Right lung (tissue), 10 donors: ENCODE measurements around the gene B4GAT1. TPM values are rescaled to one million over a fixed set of nuclear protein-coding genes. Genes with fewer than 3 reads are reported as not detected.
A peak's percentile ranks its signal among the peaks of the same experiment; 100 is the strongest.
"Not testable (repeated sequence)": the region's sequence is repeated elsewhere in the genome, so short reads cannot be mapped to it uniquely, and the experiment has no call there.

Experiments
- DNase-seq, 2 donors: peaks; one replicate each; pipeline ENCODE4 v3.0.0-alpha.2; 2013
- long read RNA-seq, 8 donors: transcript quantifications; one replicate each; lab custom pipeline, GENCODE V29; 2026
- polyA plus RNA-seq, 5 donors: library from polyadenylated mRNA; unstranded; fragments of 120-200 nt; gene quantifications; one replicate each; pipeline versions ENCODE4 v1.2.1 to v1.2.3, GENCODE V29; 2013; ENCODE audit warnings: inconsistent platforms in 1 of 5, low replicate concordance in 1 of 5; ENCODE audit not compliant: insufficient read length in 5 of 5, insufficient read depth in 1 of 5

B4GAT1 gene
- 10 to 100 TPM; 28.1 to 38.5 (median 31.5) TPM for polyA plus RNA-seq
- long read RNA-seq, donor 1, transcript B4GAT1-201 (2 exons, 2,072 nt): major isoform, 19 of 19 reads
- long read RNA-seq, donor 1, partial matches to known transcripts: 0 of 19 reads
- long read RNA-seq, donor 1, other reads (novel, unspliced or antisense): 0 of 19 reads
- long read RNA-seq, donor 2, transcript B4GAT1-201 (2 exons, 2,072 nt): major isoform, 19 of 19 reads
- long read RNA-seq, donor 2, partial matches to known transcripts: 0 of 19 reads
- long read RNA-seq, donor 2, other reads (novel, unspliced or antisense): 0 of 19 reads
- long read RNA-seq, donor 3, transcript B4GAT1-201 (2 exons, 2,072 nt): major isoform, 20 of 20 reads
- long read RNA-seq, donor 3, partial matches to known transcripts: 0 of 20 reads
- long read RNA-seq, donor 3, other reads (novel, unspliced or antisense): 0 of 20 reads
- long read RNA-seq, donor 4, transcript B4GAT1-201 (2 exons, 2,072 nt): major isoform, 9 of 25 reads
- long read RNA-seq, donor 4, partial matches to known transcripts: 16 of 25 reads
- long read RNA-seq, donor 4, other reads (novel, unspliced or antisense): 0 of 25 reads
- long read RNA-seq, donor 5, transcript B4GAT1-201 (2 exons, 2,072 nt): major isoform, 8 of 8 reads
- long read RNA-seq, donor 5, partial matches to known transcripts: 0 of 8 reads
- long read RNA-seq, donor 5, other reads (novel, unspliced or antisense): 0 of 8 reads
- long read RNA-seq, donor 6, transcript B4GAT1-201 (2 exons, 2,072 nt): major isoform, 13 of 13 reads
- long read RNA-seq, donor 6, partial matches to known transcripts: 0 of 13 reads
- long read RNA-seq, donor 6, other reads (novel, unspliced or antisense): 0 of 13 reads
- long read RNA-seq, donor 7, transcript B4GAT1-201 (2 exons, 2,072 nt): major isoform, 10 of 10 reads
- long read RNA-seq, donor 7, partial matches to known transcripts: 0 of 10 reads
- long read RNA-seq, donor 7, other reads (novel, unspliced or antisense): 0 of 10 reads
- long read RNA-seq, donor 8, transcript B4GAT1-201 (2 exons, 2,072 nt): major isoform, 5 of 13 reads
- long read RNA-seq, donor 8, partial matches to known transcripts: 8 of 13 reads
- long read RNA-seq, donor 8, other reads (novel, unspliced or antisense): 0 of 13 reads

DNA sequence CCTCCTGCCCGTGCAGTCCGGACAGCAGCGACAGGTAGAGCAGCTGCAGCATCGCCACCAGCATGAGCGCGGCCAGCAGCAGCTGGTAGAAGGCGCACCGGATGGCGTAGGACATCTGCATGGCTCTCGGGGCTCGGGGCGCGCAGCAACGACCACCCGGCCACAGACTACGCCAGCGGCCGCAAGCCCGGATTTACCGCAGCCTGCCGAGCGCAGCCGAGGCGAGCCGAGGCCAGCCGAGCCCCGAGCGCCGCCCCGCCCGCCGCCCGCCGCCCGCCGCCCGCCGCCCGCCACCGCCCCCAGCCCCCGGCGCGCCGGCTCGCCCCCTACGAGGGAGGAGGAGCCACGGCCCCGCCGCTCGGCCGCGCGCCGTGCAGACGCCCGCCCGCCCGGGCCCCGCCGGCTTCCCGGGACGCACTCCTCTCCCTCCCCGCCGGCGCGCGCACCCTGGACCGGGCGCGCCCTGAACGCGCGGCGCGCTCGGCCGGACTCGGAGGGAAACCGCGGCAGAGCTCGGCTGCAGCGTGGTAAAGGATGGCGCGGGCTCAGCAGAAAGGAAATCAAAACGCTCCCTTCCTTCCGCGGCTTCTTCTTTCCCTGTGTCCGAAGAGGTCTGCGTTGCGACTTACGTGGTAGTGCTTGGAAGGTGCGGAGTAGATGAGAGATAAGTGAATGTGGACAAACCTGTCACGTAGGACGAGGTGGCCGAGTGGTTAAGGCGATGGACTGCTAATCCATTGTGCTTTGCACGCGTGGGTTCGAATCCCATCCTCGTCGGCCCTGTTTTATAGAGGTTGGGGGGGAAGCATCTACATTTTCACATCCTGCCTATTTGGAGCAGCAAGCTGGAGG is at the start of gene B4GAT1:
Gene B4GAT1 (minus strand): TSS at position 205 of the 852 bp plus-strand sequence. CDS start 84 bp downstream, at position 121.
- DNase-seq: peak; percentile 91 to 93

DNA sequence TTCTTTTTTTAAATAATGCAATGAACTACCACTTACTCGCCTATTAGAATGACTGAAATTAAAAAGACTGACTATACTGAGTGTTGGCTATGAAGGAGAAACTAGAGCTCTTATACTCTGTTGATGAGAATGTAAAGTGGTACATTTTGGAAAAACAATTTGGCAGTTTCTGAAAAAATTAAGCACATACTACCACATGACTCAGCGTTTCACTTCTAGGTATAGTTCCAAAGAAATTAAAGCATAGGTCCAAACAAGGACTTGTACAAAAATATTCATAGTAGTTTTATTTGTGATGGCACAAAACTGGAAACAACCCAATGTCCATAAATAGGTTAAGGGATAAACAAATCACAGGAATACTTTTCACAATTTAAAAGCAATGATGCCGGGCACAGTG is 46.5 kb upstream of the B4GAT1 start:
- DNase-seq: no peak

DNA sequence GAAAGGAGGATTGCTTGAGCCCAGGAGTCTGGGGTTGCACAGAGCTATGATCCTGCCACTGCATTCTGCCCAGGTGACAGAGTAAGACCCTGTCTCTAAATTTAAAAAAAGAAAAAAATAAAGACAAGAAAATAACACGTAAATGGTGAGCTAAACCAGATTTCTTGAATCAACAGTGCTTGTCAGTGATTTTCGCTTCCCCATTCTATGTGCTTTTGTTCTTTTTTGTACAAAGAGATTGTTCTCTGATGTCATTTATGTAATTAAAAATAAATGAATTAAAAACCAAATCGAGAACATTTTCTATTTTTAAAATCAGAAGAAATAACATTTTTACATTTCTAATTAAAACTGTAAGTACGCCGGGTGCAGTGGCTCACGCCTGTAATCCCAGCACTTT is 43.9 kb upstream of the B4GAT1 start:
- no peak for DNase-seq

DNA sequence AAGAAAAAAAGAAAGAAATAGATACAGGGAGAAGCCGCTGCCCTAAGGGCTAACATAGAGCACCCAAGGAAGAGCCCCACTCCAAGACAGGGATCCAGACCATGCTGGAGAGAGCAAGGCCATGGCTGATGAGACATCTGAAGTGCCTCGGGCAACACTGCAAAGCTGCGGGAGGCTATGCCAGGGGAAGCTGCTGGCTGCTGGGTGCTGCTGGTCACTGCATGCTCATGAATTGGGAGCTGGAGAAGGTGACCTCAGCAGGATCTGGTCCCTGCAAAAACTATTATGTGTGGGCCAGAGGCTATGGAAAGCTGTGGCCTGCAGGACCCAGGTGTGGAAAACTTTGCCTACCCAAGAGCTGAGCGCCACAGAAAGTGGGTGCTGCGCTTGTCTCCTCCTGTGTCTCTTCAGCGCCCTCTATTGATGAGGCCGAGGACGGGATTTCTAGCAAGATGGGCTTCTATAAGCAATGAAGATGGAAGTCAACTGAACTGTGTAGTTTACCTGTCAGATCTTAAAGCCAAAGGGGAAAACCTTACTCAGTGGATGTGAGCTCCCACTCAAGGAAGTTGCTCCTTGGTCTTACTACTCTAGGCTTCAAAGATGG is 41.5 kb upstream of the B4GAT1 start:
- peak; percentile 26 to 29 for DNase-seq

DNA sequence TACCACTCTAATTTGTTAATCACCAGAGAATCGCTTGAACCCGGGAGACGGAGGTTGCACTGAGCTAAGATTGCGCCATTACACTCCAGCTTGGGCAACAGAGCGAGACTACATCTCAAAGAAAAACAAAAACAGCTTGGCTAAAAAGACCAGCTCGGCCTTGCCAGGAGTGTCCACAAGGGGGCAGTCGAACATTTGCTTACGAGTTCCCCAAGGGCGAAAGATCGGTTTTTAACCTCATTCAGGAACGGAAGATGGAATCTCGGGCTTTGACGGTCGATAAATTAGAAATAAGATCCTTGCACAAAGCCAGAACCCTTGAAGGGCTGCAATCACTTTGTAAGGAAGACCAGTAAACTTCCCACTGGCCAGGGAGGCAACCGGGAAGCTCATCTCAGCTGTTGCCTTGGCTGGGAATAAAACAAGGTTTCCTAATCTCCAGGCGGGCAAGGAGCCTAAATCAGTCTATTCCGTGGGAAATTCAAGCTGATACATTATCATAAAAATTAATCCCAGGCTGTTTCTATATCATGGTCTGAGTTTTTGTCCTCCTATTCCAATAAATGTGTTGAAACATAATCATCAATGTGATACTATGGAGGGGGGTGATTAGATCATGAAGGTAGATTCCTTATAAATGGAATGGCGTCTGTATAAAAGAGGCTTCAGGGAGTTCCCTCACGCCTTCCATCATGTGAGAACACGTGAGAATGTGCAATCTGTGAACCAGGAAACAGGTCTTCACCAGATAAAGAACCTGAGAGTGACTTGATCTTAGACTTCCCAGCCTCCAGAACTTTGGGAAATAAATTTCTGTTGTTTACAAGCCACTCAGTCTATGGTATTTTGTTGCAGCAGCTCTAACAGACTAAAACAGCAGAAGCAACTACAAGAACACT is 39.0 kb upstream of the B4GAT1 start:
- peak; percentile 57 to 71 for DNase-seq

DNA sequence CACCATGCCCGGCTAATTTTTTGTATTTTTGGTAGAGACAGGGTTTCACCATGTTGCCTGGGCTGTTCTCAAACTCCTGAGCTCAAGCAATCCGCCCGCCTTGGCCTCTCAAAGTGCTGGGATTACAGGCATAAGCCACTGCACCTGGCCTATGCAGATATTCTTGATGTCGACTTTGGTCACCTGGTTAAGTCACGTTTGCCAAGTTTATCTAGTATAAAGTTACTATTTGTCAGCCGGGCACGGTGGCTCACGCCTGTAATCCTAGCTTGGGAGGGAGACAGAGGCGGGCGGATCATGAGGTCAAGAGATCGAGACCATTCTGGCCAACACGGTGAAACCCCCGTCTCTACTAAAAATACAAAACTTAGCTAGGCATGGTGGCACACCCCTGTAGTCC is 36.9 kb upstream of the B4GAT1 start:
- not testable (repeated sequence) for DNase-seq

DNA sequence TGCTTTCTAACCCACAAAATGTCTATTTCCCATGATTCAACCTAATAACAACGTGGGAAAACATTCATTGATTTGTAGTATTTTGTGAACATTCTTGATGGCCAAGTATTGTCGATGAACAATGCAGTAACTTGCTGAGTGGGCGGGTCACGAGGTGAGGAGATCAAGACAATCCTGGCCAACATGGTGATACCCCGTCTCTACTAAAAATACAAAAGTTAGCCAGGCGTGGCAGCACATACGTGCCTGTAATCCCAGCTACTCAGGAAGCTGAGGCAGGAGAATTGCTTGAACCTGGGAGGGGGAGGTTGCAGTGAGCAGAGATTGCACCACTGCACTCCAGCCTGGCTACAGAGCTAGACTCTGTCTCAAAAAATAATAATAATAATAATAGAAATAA is 32.8 kb upstream of the B4GAT1 start:
- DNase-seq: not testable (repeated sequence)

DNA sequence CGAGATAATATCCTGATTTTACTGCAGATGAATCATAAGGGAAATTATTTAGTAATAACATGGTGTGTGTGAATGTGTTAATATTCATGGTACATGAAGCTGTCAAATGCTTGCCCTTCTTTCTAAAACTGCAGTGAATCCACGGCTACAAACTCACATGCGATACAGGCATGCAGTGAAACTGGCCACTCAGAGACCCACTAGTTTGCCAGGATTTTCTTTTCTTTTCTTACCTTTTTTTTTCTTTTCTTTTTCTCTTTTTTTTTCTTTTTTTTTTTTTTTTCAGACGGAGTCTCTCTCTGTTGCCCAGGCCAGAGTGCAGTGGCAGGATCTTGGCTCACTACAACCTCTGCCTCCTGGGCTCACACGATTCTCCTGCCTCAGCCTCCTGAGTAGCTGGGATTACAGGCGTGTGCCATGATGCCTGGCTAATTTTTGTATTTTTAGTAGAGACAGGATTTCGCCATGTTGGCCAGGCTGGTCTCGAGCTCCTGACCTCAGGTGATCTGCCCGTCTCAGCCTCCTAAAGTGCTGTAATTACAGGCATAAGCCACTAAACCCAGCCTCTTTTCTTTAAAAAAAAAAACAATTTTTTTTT is 26.4 kb upstream of the B4GAT1 start:
- DNase-seq: not testable (repeated sequence)

DNA sequence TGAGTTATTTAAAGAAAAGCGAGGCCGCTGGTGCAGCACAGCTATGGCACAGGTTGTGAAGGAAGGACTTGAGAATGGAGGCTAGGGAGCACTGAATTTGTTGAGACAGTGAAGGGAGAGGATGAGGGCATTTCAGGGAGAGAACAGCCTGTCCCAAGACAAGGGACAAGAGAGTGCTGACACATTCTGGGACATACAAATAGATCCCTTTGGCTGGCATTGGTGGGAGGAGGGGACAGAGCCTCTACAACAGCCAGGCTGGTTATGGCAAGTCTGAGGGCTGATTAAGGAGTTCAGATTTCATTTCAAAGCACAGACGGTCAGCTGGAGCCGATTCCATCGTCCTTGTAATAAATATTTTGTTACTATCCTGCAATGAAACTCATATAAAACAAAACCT is 25.8 kb upstream of the B4GAT1 start:
- no peak for DNase-seq

DNA sequence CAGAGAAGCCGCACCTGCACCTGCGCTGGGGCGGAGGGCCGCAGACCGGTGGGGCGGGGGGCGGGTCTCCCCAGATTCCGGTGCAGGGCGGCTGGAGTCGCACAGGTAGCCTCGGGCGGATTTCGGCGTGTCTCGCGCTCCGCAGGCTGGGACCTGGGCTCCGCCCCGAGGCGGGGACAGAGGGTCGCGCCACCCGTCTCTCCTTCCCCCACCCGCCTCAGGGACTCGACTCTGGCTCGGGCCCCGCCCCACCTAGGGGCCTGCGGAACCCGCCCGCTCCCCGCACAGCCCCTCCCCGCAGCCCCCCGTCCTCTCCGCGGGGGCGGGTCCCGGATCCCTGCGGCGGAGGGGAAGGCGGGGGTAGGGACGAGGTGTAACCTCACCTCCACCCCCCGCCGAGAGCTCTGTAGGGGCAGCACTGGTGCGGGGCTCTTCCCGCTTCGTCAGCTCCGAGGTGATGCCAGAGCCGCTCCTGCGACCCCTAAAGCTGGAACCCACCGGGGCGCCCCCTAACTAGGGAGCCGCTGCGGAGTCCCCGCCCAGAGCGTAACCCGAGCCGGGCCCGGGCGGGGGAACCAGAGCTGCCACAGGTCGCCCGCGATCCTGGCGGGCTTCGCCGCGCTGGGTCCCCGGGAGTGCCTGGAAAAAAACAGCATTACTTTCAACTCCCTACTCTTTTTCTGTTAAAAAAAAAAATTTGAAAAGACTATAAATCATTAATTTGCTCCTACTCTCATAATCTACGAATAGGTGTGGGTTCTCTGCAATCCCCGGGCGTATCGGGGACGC is 24.4 kb upstream of the B4GAT1 start, which contains the start of gene SLC29A2:
Gene SLC29A2 (minus strand): TSS at position 134 of the 789 bp plus-strand sequence. CDS start 169 bp downstream, outside the sequence.
- DNase-seq: peak; percentile 62 to 68

DNA sequence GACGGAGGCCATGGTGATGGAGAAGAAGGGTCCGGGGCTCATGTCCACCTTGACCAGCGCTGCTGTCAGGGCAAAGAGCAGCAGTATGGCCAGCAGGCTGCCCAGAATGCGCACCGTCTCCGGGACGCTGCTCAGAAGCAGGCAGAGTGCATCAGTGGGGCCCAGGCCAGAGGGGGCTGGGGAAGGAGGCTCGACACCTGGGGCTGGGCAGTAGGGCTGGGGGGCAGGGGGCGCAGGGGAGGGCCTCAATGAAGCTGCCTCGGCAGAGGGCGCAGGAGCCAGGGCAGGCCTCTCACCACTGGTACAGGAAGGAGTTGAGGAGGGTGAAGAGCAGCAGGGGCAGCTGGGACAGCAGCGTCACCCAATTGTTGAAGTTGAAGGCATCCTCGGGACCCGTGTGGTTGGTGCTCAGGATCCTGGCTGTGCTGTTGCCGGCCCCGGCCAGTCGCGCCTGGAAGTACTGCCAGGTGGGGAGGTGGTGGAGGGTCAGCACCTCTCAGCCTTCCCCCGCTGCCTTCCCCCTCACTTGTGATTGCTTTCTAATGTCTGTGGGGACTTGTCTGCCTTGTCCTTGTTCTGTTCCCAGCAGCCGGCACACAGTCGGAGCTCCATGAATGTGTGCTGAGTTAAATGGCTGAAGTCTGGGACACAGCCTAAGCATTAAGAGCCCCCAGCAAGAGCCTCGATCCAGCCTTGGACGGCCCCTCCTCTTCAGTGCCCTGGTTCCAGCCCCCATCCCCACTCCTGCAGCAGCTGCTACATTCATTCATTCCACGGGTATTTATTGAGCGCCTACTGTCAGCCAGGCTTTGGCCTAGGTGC is 21.9 kb upstream of the B4GAT1 start:
- DNase-seq: no peak

DNA sequence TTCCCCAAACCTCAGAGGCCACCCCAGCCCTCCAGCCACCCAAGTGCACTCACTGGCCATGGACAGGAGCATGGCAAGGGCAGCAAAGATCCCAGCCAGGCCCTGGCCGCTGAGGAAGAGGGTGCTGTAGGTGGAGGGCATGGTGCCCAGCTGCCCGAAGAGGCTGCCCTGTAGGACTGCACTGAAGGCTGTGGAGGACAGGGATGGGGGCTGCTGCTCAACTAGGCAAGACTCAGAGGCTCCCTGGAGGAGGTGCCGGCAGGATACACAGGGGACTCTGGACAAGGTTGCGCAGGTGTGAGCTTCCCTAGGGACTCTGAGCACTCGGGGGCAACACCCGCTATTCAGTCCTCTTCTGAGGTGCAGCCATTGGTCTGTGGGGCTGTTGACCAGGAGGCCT is 21.1 kb upstream of the B4GAT1 start:
- no peak for DNase-seq

DNA sequence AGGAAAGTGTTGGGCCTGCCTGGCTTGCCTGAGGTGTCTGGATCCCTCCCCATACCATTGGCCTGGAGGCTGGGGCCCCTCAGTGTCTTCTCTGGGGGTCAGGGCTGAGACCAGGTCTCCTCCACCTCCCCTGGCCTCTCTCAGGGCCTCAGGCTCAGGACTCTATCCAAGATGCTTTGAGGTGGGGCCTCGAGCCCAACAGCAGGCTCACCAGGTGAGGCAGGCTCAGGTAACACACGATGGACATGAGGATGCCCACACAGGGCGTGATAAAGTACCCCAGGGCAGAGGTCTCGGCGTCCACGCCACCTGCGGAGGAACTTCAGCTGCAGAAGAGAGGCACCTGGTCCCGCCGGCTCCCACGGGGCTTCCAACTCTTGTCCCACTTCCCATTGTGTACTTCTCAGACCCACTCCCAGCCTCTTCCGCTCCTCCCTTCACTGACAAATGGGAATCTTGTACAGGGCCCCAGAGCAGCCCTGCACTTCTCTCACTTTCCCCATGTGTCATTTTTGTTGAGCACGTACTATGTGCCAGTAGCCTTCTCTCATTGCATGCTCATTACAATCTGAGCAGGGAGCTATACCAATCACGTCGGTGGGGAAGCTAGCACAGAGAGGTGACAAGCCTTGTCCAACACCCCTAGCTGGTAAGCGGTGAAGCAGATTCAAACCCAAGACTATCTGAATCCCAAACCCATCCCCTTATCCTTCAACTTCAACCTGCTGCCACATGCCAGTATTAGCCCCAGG is 20.3 kb upstream of the B4GAT1 start:
- DNase-seq: no peak

DNA sequence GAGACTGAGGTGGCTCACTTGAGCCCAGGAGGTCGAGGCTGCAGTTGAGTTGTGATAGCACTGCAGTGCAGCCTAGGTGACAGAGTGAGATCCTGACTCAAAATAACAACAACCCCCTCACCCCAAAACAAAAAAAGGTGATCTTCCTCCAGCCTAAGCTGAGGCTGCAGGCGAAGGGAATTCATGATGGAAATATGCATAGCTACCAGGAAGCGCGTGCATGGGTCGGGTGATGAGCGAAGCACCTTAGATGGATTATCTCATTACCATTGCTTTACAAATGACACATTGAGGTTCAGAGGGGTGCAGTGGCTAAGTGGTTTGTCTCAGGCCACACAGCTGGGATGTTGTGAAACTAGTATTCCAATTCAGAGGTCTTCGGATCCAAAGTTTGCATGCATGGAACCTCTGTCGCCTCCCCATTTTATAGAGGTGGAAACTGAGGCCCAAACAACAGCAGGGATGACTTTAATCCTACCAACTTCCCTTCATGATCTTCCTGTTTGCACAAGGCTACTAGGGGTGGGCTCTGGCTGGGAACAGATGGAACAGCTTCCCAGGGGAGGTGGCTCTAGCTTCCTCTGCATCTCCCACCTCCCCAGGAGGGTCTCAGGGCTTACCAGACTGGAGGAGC is 19.5 kb upstream of the B4GAT1 start:
- DNase-seq: no peak

DNA sequence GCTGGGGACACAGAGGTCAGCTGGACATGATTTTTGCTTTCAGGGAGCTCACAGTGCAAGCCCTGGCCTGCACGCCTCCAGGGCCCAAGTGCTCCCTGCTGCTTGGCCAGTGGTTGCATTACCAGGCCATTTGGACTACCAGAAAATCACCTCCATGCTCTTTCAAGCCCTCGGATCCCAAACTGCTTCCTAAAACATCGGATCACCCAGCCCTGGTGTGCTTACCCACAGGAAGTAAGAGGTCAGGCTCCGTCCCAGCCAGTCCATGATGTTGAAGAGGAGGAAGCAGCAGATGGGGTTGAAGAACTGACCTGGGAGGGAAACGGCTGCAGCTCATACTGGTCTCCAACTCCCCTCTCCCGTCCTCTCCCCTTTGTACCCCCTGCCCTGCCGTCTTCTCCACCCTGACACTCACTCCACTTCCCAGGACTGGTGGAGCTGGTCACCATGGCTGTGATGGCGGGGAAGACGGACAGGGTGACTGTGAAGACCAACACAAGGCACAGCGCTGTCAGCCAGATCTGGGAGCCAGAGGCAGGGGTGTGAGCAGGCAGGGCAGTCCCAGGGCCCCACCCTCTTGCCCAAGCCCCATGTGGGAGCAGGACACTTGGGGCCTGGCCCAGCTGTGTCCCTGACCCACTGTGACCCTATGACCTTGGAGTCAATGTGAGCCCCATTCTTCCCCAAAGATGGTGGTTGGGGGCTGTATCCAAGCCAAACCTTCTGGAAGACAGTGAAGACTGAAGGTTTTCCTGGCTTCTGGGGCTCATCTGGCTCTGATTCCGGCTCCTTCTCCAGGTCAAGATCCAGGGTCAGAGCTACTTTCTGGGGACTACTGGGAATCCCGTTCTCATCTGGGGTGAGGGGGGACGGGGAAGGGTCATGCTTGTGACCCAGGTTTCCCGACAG is 18.5 kb upstream of the B4GAT1 start:
- no peak for DNase-seq
